WERI-Rb-1 (cell line): ENCODE data around the gene ZSWIM3.
"Not testable (repeated sequence)": the region's sequence is repeated elsewhere in the genome, so short reads cannot be mapped to it uniquely, and the experiment has no call there.

ENCODE experiments used
- DNase-seq: peaks from one replicate; pipeline ENCODE4 v3.0.0-alpha.2; 2020
- H3K27ac ChIP-seq: fragments of 250-450 bp; sonication (Bioruptor Pico); 2 replicates; pipeline ENCODE4 v1.5.1; 2020; ENCODE audit warnings: mild to moderate bottlenecking, moderate library complexity
- H3K27me3 ChIP-seq: fragments of 250-450 bp; sonication (Bioruptor Pico); 2 replicates; pipeline ENCODE4 v1.5.1; 2021; ENCODE audit warnings: mild to moderate bottlenecking, low read depth, moderate library complexity; ENCODE audit not compliant: insufficient read depth, severe bottlenecking
- H3K36me3 ChIP-seq: fragments of 250-450 bp; sonication (Bioruptor Pico); 2 replicates; pipeline ENCODE4 v1.5.1; 2020; ENCODE audit warnings: mild to moderate bottlenecking, moderate library complexity
- H3K4me3 ChIP-seq: 2 replicates; pipeline ENCODE4 v1.5.1; 2011; ENCODE audit warnings: low read depth, mild to moderate bottlenecking, control low read depth, low read length
- H3K9me3 ChIP-seq: fragments of 250-450 bp; sonication (Bioruptor Pico); 2 replicates; pipeline ENCODE4 v1.5.1; 2021; ENCODE audit warnings: mild to moderate bottlenecking, moderate library complexity; ENCODE audit not compliant: severe bottlenecking
- CTCF ChIP-seq: IDR thresholded peaks from 2 replicates; pipeline ENCODE4 v1.5.1; 2011; ENCODE audit warnings: low read depth, mild to moderate bottlenecking, control low read depth, inconsistent platforms, low read length

ZSWIM3 gene

DNA sequence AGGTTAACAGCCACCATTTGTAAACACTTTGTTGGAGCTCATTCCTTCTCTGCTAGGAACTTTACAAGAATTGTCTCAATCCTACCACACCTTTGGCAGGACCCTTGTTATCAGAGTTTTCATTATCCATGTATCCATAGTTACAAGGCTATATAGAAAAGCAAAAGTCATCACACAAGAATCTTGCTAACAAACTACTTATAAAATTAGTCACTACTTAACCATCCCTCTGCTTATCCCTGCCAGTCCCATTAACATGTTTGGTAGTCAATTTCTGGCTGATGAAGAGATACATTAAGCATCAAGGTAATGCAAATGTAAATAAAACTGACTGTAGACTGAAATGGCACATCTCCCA lies 10.4 kb downstream of the ZSWIM3 start:
- H3K27ac ChIP-seq = no peak overlapping the region
- no peaks in the 10 kb centered on the region for H3K27me3 ChIP-seq
- H3K9me3 ChIP-seq = no peaks in the 10 kb centered on the region
- no peaks in the 10 kb centered on the region for H3K36me3 ChIP-seq
- H3K4me3 ChIP-seq = no peak overlapping the region
- TF ChIP-seq CTCF = no peak
- DNase-seq = no peak

DNA sequence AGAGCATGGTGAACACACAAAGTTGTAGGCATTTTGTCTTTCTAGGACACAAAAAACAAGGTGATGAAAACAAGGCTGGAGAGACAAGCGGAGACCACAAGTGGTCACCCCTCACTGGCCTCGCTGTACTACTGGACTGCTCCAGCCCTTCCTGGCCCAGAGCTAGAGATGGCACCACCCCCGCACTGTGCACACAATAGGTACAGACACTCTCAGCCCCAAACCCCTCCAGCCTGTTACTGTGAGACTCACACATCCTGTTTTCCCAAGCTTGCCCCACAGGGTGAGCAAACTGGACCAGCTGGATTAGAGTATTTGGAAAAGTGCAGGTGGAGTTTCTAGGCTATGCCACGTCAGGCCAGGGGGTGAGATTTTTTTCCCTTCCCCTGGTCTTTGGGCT lies 15.2 kb downstream of the ZSWIM3 start:
- Histone ChIP-seq H3K27ac (no peak overlapping the region; the same call in 1 of the 2 replicates), H3K36me3 (no peaks in the 10 kb centered on the region), H3K9me3 (no peaks in the 10 kb centered on the region), H3K27me3 (no peaks in the 10 kb centered on the region), H3K4me3 (no peak overlapping the region)
- TF ChIP-seq CTCF = no peak
- no peak for DNase-seq

DNA sequence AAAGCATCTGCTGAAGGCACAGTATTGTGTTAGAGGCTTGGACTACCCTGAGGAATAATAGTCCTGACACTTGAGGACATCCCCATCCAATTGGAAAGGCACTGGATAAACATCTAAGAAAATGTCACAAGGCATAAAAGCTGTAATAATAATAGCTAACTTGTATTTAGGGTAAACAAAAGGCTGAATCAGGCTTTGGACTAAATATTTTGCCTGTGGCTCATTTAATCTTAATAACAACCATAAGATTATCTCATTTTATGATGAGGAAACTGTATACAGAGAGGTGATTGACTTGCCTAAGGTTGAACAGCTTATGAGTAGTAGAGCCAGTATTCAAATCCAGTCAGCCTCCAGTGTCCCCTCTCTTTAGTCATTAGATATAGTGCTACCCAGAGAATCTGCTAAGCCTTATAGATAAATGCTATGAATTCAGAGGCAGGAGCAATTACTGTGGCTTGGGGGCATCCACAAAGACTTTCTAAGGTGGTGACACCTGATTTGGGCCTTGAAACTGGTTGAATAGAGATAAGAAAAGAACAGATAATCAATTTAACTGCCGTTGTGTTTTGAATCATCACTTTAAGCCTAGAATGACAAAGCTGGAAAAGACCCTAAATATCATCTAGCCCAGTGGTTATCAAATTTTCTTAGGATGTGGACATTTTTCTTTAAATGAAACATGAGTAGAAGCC lies 16.1 kb downstream of the ZSWIM3 start:
- H3K36me3 ChIP-seq = no peaks in the 10 kb centered on the region

GRCh38 chr20:45874104-45874481 lies 16.7 kb downstream of the ZSWIM3 start:
- H3K27me3 ChIP-seq, H3K9me3 ChIP-seq, H3K4me3 ChIP-seq, H3K27ac ChIP-seq, H3K36me3 ChIP-seq, DNase-seq: not testable (repeated sequence)

More for the DNA sequence above, 16.1 kb downstream of the ZSWIM3 start:
- no peak overlapping the region for H3K4me3 ChIP-seq
- no peaks in the 10 kb centered on the region for H3K9me3 ChIP-seq
- no peaks in the 10 kb centered on the region for H3K27me3 ChIP-seq
- no peak overlapping the region for H3K27ac ChIP-seq
- no peak for DNase-seq
- no peak for TF ChIP-seq CTCF

DNA sequence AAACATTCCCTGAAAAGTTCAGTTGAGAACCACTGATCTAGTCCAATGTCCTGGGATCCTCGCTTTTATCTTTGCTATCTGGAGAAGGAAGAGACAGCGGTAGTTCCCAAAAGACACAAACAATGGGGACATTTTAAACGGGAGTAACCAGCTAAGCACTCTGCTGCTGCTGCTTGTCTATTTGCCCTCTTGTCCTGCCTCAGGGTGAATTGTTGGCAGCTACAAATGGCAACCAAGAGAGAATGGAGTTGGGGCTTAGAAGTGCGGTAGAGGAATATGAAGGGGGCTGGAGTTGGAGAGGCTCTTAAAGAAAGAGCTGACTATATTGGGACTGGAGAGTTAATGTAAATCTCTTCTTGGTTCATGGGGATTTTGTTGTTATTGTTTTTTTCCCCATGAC lies 17.2 kb downstream of the ZSWIM3 start:
- Histone ChIP-seq H3K9me3 (no peaks in the 10 kb centered on the region), H3K27me3 (no peaks in the 10 kb centered on the region), H3K27ac (no peak overlapping the region), H3K36me3 (no peaks in the 10 kb centered on the region), H3K4me3 (no peak overlapping the region)
- TF ChIP-seq CTCF = no peak
- no peak for DNase-seq

GRCh38 chr20:45878076-45878761 lies 20.8 kb downstream of the ZSWIM3 start:
- DNase-seq = peak; percentile 46
- Histone ChIP-seq H3K36me3 (peaks cover 10% of the 10 kb centered on the region), H3K4me3 (no peak overlapping the region), H3K27me3 (no peaks in the 10 kb centered on the region), H3K9me3 (no peaks in the 10 kb centered on the region), H3K27ac (no peak overlapping the region)
- no peak for TF ChIP-seq CTCF
